Colon (tissue), 2 donors: Measurements from ENCODE around the gene SLC29A3.

ENCODE experiments used
- FAIRE-seq: peaks from 2 replicates; lab custom pipeline; 2012; peaks lifted over from hg19 to GRCh38; lab: Jason Lieb, UNC
- donor health status: control.
- donor health status: control.

The SLC29A3 gene

DNA sequence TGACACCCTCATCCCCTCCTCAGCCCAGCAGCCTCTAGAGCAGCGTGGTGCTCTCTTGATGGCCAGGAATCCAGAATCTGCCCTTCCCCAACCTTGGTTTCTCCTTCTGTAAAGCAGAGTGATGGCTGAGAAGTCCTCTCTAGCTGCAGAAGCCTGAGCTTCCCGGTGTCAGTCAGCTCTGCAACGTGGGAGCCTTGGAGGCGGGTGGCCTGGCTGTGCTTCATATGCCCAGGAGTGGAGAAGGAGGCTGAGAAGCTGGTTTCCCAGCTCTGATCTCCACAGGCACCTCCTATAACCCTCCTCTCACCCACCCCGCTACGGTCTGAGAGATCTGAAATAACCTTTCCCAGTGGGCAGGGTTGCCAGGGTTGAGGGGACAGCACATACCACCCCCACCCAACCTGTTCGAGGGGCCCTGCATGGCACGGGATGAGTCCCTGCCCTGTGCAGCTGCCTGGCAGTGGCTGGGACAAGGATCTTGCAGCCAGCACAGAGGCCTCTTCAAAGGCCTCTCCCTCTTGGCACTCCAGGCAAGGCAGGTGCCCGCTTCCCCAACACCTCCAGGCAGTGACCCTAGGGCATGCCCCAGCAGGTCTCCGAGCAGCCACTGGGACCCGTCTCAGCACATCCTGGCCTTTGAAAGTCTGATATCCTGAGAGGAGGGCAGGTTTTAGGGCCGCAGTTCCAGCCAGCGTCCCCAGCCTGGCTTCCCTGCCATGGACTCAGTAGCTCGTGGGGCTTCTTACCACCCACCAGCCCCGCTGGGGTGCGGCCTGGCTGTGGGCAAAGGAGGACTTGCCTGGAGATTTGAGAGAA is 18.3 kb upstream of the SLC29A3 start:
- no peak for FAIRE-seq

DNA sequence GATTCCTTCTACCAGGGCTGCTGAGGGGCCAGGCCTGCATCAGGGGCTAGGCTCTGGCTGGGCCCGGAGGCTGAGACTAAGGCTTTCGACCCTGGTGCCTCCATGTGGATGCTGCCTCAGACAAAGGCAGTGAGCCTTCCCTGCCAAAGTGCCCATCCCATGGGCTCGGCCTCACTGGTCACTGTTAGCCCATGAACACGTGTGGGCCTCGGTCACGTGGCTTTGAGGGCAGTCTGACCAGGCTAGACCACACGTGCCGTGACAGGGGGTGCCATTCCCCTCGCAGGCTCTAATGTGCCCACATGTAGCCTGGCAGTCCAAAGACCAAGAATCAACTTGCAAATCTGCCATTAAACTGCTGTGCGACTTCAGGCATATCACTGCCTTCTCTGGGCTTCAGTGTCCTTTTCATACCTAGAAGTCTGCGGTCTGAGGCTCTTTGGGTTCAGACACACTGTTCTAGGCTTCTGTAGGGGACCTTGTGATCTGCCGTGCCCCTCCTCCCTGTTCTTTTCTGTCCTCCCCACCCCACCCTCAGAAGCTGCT is 17.6 kb upstream of the SLC29A3 start:
- no peak for FAIRE-seq

DNA sequence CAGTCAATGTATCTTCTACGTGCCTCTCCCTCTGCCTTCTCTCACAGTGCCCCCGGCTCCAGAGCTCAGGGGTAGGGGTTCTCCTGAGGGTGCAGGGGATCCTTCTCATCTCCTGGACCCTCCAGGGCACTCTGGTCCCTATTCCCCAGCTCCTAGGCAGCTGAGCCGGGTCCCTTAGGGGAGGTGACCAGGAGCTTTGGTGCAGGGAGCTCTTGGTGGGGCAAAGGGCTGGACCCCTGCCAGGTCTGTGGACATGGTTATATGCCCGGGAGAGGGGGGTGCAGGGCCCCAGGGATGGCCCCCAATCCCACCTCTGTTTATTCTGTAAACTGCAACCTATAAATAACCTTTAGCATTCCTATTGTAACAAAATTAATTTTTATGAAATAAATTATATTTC is 16.6 kb upstream of the SLC29A3 start:
- FAIRE-seq, result no peak

GRCh38 chr10:71302874-71303568 is 16.0 kb upstream of the SLC29A3 start:
- no peak for FAIRE-seq

GRCh38 chr10:71303569-71303907 is 15.5 kb upstream of the SLC29A3 start:
- no peak for FAIRE-seq

GRCh38 chr10:71304914-71305313 is 14.1 kb upstream of the SLC29A3 start:
- no peak for FAIRE-seq

DNA sequence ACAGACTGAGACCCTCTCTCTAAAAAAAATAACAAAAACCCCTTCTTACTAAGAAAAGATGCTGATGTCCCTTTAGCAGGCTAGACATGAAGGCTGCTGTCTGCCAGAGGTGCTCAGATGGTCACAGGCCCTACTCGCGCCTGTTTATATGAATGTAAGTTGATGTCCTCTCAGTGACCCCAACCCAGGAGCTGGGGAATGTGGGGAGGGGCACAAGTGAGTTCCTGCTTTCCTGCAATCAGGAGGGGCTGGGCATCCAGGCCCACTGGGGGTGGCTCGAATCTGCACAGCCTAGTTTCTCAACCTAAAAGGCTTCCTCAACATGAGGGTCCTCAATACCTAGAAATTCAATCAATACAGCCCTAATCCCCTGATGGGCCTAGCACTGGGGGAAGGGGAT is 12.1 kb upstream of the SLC29A3 start:
- no peak for FAIRE-seq

DNA sequence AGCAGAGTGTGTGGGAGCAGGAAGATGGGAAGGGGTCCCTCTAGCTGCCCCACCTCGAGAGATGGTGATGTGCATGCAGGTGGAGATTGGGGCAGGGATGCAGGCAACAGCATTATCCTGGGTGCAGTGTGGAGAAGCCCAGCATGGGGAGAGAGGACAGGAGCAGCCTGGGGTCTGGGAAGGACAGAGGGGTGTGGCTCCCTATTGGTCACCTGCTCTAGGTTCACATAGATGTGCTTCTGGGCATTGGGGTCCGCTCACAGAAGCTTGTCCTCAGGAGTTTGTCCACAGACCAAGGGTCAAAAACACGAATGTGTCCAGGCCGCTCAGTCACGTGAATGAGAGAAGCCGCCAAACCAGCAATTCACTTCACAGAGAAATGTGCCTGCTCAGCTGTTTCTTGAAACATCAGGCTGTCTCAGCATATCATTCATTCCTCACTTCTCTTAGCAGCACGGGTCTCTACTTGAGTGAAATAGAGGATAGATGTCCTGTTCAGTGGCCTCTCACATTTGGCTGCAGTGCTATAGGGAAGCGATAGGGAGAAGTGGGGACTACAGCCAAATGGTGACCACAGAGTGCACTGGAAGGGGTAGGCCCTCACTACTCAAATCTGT is 11.5 kb upstream of the SLC29A3 start:
- no peak for FAIRE-seq

GRCh38 chr10:71308244-71308643 is 10.8 kb upstream of the SLC29A3 start:
- FAIRE-seq, result no peak

DNA sequence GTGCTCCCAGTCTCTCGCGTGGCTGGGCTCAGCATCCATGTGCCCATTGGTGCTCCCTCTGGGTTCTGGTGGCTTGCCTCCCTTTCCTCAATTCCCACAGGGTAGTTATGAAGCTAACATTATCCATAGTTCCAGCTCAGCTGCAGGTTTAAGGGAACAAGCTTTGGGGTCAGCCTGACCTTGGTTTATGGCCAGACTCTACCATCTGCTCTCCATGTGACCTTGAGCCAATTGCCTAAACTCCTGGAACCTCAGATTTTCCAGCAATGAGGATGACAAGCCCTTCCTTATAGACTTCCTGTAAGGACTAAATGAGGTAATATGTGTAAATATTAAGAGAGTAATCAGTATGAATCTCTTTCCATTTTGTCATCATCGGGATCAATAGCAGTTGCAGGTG is 10.1 kb upstream of the SLC29A3 start:
- FAIRE-seq, result no peak

GRCh38 chr10:71309919-71310318 is 9.1 kb upstream of the SLC29A3 start:
- FAIRE-seq, result no peak

- no peak for FAIRE-seq
Observed at GRCh38 chr10:71312220-71312619, 6.8 kb upstream of the SLC29A3 start.

GRCh38 chr10:71312811-71313789 is 6.0 kb upstream of the SLC29A3 start:
- no peak for FAIRE-seq

- no peak for FAIRE-seq
Observed at GRCh38 chr10:71314028-71314693, 4.9 kb upstream of the SLC29A3 start.

GRCh38 chr10:71314694-71315225 is 4.3 kb upstream of the SLC29A3 start:
- no peak for FAIRE-seq

DNA sequence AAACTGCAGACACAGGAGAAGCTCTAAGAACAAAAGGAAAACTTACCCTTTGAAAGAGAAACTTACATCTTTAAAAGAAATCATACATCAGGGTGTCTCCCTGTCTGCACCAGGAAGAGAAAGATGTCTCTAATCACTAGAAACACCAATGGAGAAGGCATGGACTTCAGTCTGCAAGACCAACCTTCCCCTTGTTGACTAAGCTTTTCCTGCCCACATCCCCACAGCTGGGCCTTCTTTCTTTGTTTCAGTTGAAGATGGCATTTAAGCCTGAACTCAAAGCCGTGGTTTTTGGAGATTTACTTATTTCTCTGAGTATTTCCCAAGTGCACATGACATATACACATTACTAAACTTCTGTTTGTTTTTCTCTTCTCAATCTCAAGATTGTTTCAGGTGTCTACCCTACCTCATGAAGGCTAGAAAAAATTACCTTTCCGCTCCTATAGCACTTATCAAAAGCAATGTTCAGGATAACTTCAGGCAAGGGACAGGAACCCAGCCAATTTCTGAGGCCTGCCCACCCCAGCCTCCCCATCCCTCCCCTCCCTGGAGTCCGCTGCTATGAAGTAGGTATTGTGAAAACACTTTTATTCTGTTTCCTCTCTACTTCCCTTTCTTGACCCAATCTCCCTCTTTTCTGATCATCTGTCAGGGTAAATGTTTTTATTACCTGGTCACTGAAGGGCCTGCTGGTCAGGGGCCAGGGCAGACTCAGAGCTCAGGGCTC is 2.8 kb upstream of the SLC29A3 start:
- no peak for FAIRE-seq

DNA sequence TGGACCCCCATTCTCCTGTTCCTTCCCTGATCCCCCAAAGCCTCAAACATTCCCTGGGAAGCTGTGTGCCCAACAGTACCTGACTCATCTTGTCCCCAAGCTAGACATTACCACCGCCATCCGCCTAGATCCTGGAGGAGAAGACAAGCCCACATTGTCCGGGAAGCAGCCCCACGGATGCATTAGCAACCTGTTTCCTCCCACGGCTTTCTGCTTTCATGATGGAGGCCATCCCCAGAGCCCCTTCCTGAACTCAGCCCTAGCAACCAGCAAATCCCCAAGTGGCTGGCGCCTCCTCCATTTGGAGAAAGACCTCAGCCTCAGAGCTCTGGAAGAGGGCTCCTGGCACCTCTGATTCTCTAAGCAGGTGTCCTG is 2.3 kb upstream of the SLC29A3 start:
- no peak for FAIRE-seq

DNA sequence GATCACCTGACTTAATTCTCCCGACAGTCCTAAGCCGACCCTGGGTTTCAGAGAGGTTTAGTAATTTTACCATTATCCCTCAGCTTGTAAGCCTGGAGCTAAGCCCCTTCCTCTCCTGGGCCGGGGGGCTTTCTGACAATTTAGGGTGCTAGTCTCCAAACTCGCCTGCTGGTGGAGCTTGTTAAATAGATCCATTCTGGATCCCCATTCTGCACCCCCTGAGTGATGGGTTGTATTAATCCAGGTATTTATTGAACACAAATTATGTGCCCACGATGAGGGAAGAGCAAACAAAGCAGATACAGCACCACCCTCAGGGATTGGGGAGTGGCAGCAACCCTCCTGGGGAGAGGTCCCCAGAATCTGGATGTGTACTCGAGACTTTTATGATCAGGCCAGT is 1.3 kb upstream of the SLC29A3 start:
- FAIRE-seq, result no peak

DNA sequence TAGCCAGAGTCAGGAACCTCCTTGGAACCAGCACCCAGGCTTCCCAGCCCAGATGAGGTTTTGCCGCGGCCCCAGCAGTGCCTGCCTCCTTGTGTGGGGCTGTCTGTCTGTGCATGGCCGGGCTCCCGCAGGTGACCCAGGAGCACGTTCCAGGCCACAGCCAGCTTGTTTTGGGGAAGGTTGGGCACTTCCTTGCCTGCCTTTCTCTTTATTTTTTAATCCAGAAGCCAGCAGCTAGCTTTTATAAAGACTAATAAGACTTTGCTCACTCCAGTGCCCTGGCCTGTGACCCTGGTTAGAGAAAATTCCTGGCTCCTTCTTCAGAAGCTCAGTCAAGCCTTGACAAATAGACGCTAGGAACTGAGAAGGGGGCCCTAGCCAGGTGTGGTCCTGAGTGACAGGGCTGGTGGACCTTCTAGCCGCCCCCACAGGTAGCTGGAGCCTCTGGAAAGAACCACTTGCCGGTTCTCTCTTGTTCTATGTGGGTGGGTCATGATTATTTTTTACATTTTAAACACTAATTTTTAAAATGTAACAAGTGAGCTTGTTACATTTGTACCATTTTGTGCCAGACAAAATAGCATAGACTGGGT is 837 bp downstream of the SLC29A3 start:
- no peak for FAIRE-seq

DNA sequence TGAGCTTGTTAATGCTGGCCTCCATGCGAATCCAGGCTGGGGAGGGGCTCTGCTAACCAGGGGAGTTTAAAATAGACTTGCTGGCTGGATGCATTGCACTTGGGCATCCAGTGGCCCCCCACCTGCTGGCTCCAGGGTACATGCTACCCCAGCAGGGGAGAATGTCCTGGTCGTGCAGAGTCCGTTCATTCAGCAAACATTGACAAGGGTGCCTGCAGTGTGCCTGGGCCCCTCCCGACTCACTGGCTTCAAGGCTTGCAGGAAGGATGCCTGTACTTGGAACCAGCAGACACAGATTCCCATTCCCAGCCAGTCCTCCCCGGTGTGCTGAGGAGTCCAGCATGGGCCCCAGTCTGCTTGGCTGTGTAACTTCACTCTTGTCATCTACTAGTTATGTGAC is 1.5 kb downstream of the SLC29A3 start:
- FAIRE-seq, result no peak
